ENCODE measurements around the gene SIRPA. TPM values are rescaled to one million over a fixed set of nuclear protein-coding genes. Genes with fewer than 3 reads are reported as not detected.

The SIRPA gene
- total and polyA plus RNA-seq, 4 donors: 16.6 to 123 (median 52.6) TPM

DNA sequence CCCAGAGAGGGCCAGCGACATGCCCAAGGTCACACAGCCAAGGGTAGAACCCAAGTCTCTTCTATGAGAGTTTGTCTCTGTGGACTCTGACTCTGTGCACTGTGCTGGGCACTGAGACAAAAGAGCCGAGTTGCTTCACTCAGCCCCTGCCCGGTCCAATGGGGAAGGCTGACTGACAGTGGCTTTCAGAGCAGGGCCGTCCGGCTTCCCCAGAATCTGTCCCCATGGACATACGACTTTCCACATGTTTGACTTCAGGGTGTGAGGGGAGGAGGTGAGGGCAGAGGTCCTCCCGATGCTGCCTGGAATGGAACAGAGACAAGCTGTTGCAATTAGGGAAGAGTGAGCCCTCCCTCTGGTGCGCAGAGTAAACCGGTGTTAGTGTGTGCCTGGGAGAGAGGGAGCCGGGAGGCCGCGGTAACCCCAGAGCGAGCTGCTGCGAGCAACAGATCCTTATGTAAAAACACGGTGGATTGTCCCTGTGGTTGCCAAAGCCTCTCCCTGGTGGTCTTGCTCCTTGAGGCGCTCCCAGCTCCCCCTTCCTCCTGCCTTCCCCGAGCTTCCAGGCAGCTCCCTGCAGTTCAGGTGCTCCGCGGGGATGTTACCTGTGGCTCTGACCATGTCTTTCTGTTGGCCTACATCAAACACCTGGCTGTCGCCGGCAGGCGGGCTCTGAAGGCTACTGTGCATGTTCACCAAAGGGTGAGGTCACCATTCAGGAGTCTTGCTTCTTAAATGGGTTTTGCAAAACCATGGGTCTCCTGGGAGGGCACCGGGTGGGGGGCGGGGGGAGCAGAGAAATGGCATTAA lies 672 bp downstream of the SIRPA start:
- Histone ChIP-seq H3K9ac (ENCODE audit: insufficient read depth in 1 of 2, low read length in 2 of 2) (peak overlapping the region in 1 of 2 donors; percentile 26), H3K27me3 (ENCODE audit: control insufficient read depth in 3 of 3, insufficient read depth in 3 of 3, low read length in 2 of 3) (peaks cover 0 to 56% (median 17%) of the 10 kb centered on the region in 3 donors), H3K27ac (ENCODE audit: low read depth in 1 of 2, low read length in 1 of 2) (peak overlapping the region; percentile 83 to 94), H3K4me3 (peak overlapping the region; percentile 50), H3K36me3 (ENCODE audit: control insufficient read depth in 4 of 4, insufficient read depth in 4 of 4, low read length in 4 of 4) (no peaks in the 10 kb centered on the region), H3K4me1 (ENCODE audit: control insufficient read depth in 5 of 5, insufficient read depth in 5 of 5, low read length in 5 of 5) (peaks cover 0 to 18% (median 6%) of the 10 kb centered on the region in 5 donors), H3K9me3 (ENCODE audit: control insufficient read depth in 4 of 4, insufficient read depth in 3 of 4, low read length in 3 of 4) (peaks cover 0 to 2% (median 0%) of the 10 kb centered on the region in 4 donors)
- WGBS, 2 donors: 18 to 20% methylated on average over 24 of the region's 24 CpGs
- TF ChIP-seq, protein P1, sequence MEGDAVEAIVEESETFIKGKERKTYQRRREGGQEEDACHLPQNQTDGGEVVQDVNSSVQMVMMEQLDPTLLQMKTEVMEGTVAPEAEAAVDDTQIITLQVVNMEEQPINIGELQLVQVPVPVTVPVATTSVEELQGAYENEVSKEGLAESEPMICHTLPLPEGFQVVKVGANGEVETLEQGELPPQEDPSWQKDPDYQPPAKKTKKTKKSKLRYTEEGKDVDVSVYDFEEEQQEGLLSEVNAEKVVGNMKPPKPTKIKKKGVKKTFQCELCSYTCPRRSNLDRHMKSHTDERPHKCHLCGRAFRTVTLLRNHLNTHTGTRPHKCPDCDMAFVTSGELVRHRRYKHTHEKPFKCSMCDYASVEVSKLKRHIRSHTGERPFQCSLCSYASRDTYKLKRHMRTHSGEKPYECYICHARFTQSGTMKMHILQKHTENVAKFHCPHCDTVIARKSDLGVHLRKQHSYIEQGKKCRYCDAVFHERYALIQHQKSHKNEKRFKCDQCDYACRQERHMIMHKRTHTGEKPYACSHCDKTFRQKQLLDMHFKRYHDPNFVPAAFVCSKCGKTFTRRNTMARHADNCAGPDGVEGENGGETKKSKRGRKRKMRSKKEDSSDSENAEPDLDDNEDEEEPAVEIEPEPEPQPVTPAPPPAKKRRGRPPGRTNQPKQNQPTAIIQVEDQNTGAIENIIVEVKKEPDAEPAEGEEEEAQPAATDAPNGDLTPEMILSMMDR (IDR thresholded peaks at IDR 0.05; ENCODE audit: control extremely low read depth, extremely low read depth): no peak
- ATAC-seq (ENCODE audit: insufficient read depth, low FRiP score) (no peak), DNase-seq (peak in 1 of 3 donors; percentile 21)

DNA sequence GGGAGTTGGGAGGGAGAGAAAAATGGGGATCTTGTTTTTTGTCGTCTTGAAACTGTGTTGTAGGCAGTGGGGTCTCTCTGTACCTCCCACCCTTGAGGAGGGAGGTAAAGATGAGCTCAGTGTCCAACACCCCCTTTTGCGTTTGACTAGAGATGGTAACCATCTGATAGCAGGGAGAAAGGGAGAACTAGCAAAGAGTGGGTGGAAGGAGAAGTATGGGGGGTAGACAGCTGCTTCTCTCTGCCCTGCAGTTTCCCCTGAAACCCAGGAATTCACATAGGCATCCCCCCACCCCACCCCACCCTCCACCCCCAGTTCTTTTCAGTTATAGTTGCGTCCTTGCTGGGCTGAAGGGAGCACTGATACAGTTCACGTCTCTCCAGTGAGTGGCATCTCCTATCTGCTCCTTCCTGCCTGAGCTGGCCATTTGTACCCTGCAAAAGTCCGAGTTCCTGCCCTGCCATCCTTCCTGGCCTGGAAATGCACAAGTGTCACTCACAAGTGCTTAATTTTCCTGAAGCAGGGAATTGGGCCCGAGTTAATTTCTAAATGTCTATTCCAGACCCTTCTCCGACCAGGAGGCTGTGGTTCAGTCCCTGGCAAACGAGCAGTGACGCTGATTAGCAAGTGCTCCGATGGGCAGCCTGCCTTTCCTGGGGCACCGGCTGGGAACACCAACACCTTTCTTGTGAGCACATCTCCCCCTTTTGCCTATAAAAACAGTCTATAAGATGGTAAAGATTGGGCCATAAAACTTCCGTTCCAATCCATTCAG lies 1.5 kb downstream of the SIRPA start:
- TF ChIP-seq, protein P1 (IDR thresholded peaks at IDR 0.05; ENCODE audit: control extremely low read depth, extremely low read depth): no peak
- peaks cover 0 to 48% (median 15%) of the 10 kb centered on the region in 3 donors for H3K27me3 ChIP-seq (ENCODE audit: control insufficient read depth in 3 of 3, insufficient read depth in 3 of 3, low read length in 2 of 3)
- H3K4me3 ChIP-seq: no peak overlapping the region
- no peaks in the 10 kb centered on the region for H3K36me3 ChIP-seq (ENCODE audit: control insufficient read depth in 4 of 4, insufficient read depth in 4 of 4, low read length in 4 of 4)
- DNase-seq (no peak), ATAC-seq (ENCODE audit: insufficient read depth, low FRiP score) (no peak)
- H3K4me1 ChIP-seq (ENCODE audit: control insufficient read depth in 5 of 5, insufficient read depth in 5 of 5, low read length in 5 of 5): peaks cover 0 to 18% (median 6%) of the 10 kb centered on the region in 5 donors
- H3K9me3 ChIP-seq (ENCODE audit: control insufficient read depth in 4 of 4, insufficient read depth in 3 of 4, low read length in 3 of 4): peaks cover 0 to 2% (median 0%) of the 10 kb centered on the region in 4 donors
- H3K9ac ChIP-seq (ENCODE audit: insufficient read depth in 1 of 2, low read length in 2 of 2): no peak overlapping the region
- no peak overlapping the region for H3K27ac ChIP-seq (ENCODE audit: low read depth in 1 of 2, low read length in 1 of 2)
- WGBS, 2 donors: 65% methylated on average over 12 of the region's 12 CpGs

DNA sequence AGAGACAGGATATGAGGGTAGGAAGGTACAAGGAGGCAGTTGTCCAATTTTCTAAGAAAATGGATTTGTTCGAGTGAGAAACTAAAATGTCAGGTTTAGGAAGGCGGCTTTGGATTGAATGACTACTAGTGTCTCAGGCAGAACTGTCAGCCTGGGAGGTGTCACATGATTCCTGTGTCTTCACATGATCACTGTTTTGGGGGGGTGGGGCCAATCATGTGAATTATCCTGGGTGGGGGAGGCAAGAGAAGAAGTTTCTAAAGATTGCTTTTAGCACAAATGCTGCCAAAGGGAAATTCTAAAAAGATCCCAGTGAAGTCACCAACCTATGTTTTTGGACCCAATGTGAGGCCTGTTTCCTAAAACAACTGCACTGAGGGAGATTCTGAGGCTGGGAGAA lies 2.3 kb downstream of the SIRPA start:
- 64 to 67% methylated on average over 2 of the region's 2 CpGs for WGBS, 2 donors
- DNase-seq (no peak), ATAC-seq (ENCODE audit: insufficient read depth, low FRiP score) (no peak)
- TF ChIP-seq, protein P1 (IDR thresholded peaks at IDR 0.05; ENCODE audit: control extremely low read depth, extremely low read depth): no peak
- Histone ChIP-seq H3K36me3 (ENCODE audit: control insufficient read depth in 4 of 4, insufficient read depth in 4 of 4, low read length in 4 of 4) (no peaks in the 10 kb centered on the region), H3K4me1 (ENCODE audit: control insufficient read depth in 5 of 5, insufficient read depth in 5 of 5, low read length in 5 of 5) (peaks cover 0 to 18% (median 6%) of the 10 kb centered on the region in 5 donors), H3K4me3 (no peak overlapping the region), H3K27me3 (ENCODE audit: control insufficient read depth in 3 of 3, insufficient read depth in 3 of 3, low read length in 2 of 3) (peaks cover 0 to 40% (median 16%) of the 10 kb centered on the region in 3 donors), H3K9me3 (ENCODE audit: control insufficient read depth in 4 of 4, insufficient read depth in 3 of 4, low read length in 3 of 4) (peaks cover 0 to 2% (median 0%) of the 10 kb centered on the region in 4 donors), H3K9ac (ENCODE audit: insufficient read depth in 1 of 2, low read length in 2 of 2) (no peak overlapping the region), H3K27ac (ENCODE audit: low read depth in 1 of 2, low read length in 1 of 2) (peak overlapping the region in 1 of 2 donors; percentile 85)

All from lung (tissue), 12 donors.